ENCODE results near the gene FMO4.
"Not testable (repeated sequence)": the region's sequence is repeated elsewhere in the genome, so short reads cannot be mapped to it uniquely, and the experiment has no call there.

FMO4 gene

GRCh38 chr1:171384496-171384895 is 70.5 kb downstream of the FMO4 start:
- Histone ChIP-seq H3K36me3 (replicated peaks) (no peaks in the 10 kb centered on the region), H3K4me3 (no peak overlapping the region), H3K4me1 (no peaks in the 10 kb centered on the region), H3K27me3 (ENCODE audit: low read depth) (no peaks in the 10 kb centered on the region), H3K9me3 (no peaks in the 10 kb centered on the region)
- in situ Hi-C loops (cut with MboI; ENCODE audit: low sequenced_read_pairs) = no loop called here
- DNase-seq (ENCODE audit: low spot score in 2 of 2) = no peak

GRCh38 chr1:171389171-171389570 is 75.2 kb downstream of the FMO4 start:
- no peak for DNase-seq (ENCODE audit: low spot score in 2 of 2)
- Histone ChIP-seq H3K9me3 (no peaks in the 10 kb centered on the region), H3K4me1 (no peaks in the 10 kb centered on the region)

DNA sequence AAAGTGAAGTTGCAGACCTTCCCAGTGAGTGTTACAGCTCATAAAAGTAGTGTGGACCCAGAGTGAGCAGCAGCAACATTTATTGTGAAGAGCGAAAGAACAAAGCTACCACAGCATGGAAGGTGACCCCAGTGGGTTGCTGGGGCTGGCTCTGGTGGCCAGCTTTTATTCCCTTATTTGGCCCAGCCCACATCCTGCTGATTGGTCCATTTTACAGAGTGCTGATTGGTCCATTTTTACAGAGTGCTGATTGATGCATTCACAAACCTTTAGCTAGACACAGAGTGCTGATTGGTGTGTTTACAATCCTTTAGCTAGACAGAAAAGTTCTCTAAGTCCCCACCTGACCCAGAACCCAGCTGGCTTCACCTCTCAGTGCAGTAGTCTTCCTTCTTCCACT is 76.8 kb downstream of the FMO4 start:
- H3K36me3 ChIP-seq (replicated peaks); H3K9me3 ChIP-seq; H3K4me1 ChIP-seq; H3K27me3 ChIP-seq (ENCODE audit: low read depth); DNase-seq (ENCODE audit: low spot score in 2 of 2); in situ Hi-C loops (cut with MboI; ENCODE audit: low sequenced_read_pairs); H3K4me3 ChIP-seq: not testable (repeated sequence)

More at GRCh38 chr1:171389171-171389570, 75.2 kb downstream of the FMO4 start:
- H3K36me3 ChIP-seq (replicated peaks) = no peaks in the 10 kb centered on the region
- H3K4me3 ChIP-seq = no peak overlapping the region
- H3K27me3 ChIP-seq (ENCODE audit: low read depth) = no peaks in the 10 kb centered on the region
- in situ Hi-C loops (cut with MboI; ENCODE audit: low sequenced_read_pairs) = no loop called here

Measured in HAP-1 (cell line).